ENCODE results near the gene CRELD1. TPM values are rescaled to one million over a fixed set of nuclear protein-coding genes. Genes with fewer than 3 reads are reported as not detected.
"Not testable (repeated sequence)": the region's sequence is repeated elsewhere in the genome, so short reads cannot be mapped to it uniquely, and the experiment has no call there.

CRELD1 gene
- total RNA-seq, 1 donor from 2014 or later, result 4.6 TPM

DNA sequence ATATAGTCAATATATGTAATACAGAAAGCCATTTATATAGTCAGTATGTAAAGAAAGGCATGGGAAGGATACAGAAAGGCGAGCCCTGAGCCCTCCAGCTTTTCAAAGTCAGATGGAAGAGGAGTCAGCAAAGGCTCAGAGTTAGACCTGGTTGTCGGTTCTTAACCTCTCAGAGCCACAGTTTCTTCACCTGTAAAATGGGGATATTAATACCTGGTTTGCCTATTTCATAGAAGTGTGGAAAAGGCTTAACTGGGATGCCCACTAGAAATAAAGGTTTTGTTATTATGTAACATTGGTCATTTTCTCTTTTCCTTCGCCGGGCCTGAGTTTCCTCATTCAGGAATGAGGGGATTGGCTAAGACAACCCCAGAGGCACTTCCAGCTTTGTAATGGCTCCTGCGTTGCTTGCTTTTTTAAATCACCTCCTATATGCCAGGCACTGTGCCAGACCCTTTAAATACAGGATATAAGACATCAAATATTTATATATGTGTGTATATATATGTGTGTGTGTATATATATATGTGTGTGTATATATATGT lies 2.4 kb downstream of the CRELD1 start:
- ATAC-seq, result no peak

DNA sequence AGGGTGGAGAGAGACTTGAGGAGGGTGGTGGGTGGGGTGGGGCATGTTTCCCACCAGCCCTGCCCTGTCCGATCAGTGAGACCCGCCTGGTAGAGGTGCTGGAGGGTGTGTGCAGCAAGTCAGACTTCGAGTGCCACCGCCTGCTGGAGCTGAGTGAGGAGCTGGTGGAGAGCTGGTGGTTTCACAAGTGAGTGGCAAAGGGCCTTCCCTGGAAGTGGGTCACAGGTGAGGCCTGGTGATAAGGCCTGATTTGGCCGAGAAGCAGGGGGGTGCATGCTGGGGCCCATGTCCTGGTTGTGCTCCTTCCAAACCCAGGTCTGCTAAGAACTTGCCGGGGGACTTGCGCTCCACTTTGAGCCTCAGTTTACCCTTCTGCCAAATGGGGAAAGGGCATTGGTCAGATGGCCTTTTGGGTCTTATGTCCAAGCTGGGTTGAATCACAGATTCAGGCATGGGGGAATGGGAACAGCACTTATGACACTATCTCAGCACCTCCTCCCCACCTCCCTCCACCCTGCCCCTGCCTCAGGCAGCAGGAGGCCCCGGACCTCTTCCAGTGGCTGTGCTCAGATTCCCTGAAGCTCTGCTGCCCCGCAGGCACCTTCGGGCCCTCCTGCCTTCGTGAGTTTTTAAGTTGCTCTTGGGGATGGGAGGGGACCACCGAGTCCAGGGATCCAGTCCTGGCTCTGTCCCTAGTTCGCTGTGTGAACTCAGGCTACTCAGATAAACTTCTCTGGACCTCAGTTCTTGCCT lies 4.0 kb downstream of the CRELD1 start:
- no peak for ATAC-seq

DNA sequence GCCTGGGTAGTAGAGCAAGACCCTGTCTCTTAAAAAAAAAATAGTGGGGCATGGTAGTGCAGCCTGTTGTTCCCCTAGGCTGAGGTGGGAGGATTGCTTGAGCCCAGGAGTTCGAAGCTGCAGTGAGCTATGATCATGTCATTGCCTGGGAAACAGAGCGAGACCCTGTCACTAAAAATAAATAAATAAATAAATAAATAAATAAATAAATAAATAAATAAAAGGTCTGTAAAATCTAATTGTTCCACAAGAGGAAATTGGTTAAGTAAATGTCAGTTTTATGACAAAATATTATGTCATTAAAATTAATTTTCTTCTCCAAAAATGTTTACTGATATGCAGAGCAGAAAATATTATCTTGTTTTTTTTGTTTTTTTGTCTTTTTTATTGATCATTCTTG lies 5.3 kb downstream of the CRELD1 start:
- no peak for ATAC-seq

DNA sequence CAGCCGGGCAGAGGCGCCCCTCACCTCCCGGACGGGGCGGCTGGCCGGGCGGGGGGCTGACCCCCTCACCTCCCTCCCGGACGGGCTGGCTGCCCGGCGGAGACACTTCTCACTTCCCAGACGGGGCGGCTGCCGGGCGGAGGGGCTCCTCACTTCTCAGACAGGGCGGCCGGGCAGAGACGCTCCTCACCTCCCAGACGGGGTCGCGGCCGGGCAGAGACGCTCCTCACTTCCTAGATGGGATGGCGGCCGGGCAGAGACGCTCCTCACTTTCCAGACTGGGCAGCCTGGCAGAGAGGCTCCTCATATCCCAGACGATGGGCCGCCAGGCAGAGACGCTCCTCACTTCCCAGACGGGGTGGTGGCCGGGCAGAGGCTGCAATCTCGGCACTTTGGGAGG lies 6.3 kb downstream of the CRELD1 start:
- ATAC-seq, result not testable (repeated sequence)

DNA sequence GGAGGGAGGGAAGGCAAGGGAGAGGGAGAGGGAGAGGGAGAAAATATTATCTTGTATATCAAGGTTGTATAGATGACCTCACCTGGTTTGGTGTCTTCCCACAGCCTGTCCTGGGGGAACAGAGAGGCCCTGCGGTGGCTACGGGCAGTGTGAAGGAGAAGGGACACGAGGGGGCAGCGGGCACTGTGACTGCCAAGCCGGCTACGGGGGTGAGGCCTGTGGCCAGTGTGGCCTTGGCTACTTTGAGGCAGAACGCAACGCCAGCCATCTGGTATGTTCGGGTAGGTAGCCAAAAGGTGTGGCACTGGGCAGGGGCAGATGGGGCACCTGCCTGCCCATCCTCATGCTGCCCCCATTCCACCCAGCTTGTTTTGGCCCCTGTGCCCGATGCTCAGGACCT lies 7.1 kb downstream of the CRELD1 start:
- no peak for ATAC-seq

DNA sequence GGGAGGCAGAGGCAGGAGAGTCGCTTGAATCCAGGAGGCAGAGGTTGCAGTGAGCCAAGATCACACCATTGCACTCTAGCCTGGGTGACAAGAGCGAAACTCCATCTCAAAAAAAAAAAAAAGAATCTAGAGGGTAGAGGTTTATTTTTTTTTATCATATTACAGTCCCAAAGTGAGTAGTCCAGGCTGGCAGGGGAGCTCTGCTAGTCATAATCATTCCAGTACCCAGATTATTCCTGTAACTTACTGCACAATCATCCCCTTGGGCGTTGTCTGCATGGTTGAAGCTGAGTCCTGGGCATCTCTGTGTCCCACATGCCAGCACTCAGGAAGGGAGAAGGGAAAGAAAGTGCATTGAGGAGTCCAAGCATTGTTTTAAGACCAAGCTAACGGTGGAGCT lies 8.5 kb downstream of the CRELD1 start:
- no peak for ATAC-seq

DNA sequence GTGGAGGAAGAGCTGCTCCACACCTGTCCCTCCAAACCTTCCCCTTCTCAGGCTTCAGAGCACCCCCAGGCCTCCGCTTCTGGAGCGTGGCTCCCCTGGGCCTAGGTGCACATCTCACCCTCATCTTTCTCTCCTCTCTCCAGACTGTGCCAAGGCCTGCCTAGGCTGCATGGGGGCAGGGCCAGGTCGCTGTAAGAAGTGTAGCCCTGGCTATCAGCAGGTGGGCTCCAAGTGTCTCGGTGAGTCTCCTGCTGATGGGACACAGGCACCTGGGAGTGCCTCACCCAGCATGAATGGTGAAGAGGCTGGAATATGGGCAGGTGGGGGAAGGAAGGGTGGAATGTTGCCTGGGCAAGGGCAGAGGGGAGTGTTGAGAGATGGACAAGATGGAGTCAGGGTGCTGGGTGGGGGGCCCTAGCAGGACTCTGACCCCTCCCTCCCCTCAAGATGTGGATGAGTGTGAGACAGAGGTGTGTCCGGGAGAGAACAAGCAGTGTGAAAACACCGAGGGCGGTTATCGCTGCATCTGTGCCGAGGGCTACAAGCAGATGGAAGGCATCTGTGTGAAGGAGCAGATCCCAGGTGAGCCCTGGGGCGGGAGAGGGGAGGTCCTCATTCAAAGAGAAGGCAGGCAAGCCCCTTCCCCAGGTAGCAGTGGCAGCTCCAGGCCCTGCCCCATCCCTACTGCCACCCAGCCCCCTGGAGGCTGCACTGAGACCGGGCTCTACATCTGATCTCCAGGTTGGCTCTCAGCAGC lies 9.5 kb downstream of the CRELD1 start:
- no peak for ATAC-seq

DNA sequence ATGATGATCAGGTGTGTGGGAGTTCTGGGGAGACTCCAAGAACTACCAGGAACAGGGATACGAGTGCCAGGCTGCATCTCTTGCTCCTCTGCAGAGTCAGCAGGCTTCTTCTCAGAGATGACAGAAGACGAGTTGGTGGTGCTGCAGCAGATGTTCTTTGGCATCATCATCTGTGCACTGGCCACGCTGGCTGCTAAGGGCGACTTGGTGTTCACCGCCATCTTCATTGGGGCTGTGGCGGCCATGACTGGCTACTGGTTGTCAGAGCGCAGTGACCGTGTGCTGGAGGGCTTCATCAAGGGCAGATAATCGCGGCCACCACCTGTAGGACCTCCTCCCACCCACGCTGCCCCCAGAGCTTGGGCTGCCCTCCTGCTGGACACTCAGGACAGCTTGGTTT lies 10.6 kb downstream of the CRELD1 start:
- ATAC-seq, result no peak

DNA sequence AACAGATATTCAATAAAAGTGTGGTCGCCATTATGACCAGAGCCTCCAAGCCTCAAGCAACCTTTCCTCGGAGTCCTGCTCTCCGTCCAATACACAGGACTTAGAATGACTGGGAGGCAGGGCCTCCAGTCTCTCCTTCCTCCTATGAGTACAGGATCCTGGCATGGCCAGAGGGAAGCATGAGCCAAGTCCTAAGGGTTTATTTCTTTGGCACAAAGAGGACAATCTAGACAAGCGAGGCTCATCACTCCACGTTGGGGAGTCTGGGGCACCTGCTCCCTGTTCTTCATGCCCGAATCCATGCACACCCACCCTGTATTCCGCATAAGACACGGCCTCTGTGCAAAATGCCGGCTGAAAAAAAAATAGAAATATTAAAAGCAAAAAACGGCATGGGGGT lies 11.7 kb downstream of the CRELD1 start:
- no peak for ATAC-seq

DNA sequence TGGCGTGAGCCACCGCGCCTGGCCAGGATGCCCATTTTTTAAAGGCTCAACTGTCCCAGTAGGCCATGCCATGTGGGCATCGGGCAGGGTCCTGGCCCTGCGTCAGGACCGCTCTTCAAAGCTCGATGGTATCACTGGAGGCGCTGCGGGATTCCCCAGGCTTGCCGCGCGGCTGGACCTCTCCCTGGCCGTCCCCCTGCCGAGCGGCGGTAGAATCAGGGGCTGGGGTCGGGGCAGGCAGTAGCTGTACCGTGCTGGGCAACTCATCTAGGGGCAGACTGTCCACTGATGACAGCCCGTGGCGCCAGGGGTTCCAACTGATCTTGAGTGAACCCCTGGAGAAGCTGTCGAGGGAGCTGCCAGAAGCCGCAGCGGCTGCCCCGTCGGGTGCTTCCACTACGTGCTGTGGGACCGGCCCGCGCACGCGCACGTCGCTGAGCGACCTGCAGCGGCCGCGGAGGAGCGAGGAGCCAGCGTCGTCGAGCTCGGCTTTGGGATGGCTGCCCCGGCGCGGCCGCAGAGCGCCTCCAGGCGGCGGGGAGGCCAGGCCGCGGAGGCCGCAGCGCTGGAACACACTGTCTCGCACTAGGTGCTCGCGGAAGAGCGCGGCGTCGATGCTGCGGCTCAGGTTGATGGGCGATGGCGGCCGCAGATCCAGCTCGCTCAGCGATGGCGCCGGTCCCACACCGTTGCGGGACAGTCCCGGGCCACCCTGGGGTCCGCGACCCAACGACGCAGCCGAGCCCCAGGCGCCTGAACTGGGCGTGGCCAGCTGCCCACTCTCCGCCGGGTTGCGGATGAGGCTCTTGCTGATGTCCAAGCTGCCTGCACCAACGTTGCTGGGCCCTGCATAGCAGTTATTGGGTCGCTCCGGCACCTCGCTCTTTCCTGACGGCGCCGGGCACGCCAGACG lies 12.7 kb downstream of the CRELD1 start:
- peak; percentile 87 for ATAC-seq

DNA sequence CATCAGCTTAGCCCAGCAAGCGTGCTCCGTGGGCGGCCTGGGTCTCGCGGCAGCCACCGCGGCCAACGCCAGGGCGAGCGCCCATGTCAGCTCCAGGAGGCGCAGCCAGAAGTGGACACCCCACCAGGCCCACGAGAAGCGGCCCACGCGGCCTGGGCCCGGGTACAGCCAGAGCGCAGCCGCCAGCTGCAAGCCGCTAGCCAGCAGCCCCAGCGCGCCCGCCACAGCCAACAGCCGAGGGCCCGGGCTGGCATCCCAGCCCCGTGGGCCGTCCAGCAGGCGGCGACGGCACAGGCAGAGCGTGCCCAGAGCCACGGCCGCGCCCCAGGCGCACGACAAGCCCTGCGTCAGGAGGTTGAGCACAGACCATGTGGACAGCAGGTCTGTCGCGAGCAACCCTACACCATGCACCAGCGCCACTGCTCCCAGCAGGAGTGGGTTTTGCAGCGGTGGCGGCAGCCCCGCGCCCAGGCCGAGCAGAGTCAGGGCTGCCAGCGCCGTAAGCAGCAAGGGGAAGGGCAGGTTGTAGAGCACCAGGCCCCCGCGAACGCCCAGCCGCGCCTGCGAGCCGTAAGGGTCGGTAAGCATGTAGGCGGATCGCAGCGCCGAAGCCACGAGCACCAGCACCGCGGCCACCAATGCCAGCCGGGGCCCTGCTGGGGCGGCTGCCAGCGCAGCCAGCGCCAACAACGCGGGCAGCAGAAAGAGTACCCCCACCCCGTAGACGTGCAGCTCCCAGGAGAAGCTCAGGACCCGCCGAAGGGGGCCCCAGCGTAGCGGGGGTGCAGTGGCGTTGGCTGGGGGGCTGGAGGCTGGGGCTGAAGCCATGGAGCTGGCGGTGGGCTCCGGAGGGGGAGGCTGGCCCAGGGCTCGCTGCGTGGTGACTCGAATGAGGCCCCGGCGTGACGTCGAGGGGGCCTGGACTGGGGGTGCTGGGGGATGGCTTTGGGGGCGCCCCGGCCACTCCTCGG lies 13.7 kb downstream of the CRELD1 start:
- peak; percentile 91 for ATAC-seq

DNA sequence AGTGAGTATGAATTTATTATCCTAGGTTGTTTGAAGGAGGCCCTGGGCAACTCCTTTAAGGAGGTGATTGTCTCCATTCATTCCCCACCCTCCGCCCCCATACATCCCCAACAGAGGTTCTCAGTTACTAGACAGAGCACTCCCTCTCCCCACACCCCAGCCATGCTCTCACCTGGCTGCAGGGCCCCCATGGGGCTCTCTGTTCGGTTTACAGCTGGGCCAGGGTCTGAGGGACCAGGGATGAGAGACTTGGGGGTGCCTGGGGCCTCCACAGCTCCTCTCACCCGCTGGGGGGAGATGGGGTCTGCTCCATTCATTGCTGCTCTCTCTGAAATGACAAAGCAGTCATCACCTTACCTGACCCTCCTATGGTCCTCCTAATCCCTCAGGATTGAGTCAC lies 15.0 kb downstream of the CRELD1 start:
- ATAC-seq, result no peak

DNA sequence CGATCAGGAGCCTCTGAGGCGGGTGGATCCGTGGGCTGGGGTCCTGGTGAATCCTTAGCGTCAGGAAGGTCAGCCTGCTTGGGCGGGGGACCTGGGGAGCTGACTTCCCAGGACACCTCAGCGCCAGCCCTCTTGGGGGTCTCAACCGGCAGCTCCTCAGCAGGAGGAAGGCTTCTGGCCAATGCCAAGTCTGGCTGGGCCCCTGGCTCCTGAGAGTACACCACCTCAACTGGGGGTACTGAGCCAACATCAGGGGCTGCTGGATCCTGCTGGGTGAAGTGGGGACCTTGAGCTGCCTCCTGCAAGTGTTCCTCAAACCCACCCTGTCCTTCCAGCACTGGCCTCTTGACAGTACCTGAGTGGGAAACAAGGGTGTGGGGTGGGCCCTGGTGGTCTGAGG lies 15.5 kb downstream of the CRELD1 start:
- no peak for ATAC-seq

DNA sequence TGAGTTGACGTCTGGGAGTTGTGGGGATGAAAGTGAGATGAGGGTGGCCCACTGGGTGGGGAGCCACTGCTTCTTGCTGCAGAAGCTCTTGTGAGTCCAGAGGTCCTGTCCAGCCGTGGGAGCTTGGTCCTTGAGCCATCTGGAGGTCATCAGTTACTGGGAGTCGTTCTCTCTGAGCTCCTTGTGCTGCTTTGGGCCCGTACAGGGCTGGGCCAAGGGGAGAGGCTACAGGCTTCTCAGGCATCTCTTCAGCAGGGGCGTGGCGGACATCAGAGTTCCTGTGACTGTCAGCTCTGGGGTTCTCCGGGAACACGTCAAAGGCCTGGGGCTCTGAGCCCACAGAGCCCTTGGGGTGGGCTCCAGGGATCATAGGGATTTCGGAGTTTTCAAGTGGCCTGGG lies 16.0 kb downstream of the CRELD1 start:
- no peak for ATAC-seq

DNA sequence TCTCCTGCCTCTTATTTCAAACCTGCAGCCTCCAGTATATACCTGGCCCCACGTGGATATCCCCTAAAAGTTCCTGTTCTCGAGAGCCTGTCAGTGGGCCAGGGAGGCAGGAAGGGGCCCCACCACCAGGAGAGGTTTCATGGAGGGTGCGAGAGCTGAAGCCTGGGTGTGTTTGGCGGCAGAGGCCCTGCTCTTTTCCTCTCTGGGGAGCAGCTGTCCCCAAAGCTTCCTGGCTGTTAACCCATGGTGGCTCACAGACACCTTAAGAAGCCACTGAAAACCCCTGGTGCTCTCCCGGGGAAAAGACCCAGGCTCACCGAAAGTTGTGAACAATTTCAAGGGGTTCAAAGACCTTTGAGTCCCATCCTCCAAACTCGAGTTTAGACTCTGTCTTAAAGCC lies 17.5 kb downstream of the CRELD1 start:
- ATAC-seq, result no peak

DNA sequence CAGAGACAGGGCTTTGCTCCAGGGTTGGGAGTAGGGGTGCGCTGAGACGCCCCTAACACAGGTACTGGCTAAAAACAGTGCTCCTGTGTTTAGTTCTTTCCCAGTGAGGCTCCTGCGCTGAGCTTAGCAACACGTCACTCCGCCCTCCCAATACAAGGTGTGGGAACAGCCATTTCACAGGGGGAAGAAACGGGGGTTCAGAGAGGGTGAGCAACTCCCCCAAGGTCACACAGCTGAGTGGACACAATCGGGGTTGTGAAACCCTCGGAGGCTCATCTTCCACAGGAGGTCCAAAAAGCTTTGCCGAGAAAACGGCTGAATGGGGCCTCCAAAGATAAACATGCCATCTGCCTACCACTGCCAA lies 17.9 kb downstream of the CRELD1 start:
- no peak for ATAC-seq

DNA sequence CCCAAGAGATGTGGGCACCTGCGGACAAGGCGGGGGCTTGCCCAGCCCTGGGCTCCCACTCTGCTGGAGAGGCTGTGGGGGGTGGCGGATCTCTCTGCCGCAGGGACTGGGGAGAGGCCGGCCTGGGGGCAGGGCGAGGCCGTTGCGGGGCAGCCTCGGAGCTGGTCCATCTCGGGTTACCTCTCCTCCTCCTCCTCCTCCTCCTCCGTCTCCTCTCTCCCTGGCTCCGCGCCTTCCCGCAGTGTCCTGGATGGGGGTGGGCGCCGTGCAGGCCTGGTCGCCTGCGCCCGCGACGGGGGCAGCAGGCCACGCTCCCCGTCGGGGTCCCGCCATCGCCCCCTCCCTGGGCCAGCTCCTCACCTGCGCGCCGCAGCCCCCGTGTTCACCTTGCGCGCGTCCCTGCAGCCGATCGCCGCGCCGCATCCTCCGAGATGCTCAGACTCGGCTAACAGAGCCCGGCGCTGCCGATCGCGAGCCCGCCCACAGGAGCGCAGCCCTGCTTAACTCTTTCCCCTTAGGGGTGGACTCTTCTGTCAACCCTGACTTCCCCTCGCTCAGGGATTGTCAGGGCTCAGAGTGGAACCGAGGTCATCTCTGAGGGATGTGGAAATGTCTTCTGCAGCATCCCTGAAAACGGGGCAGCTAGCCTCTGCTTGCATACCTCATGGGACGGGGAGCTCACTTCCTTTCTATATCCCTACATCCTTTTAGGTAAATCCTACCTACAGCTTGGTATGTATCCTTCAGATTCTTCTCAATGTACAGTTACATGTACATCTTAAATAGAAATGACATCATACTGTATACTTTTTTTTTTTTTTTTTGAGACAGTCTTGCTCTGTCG lies 18.6 kb downstream of the CRELD1 start, which contains the start of gene PRRT3:
Gene PRRT3, minus strand, starts transcription at position 447 of the 844 bp plus-strand sequence. CDS start 2,293 bp downstream, outside the sequence.
- peak; percentile 25 for ATAC-seq

DNA sequence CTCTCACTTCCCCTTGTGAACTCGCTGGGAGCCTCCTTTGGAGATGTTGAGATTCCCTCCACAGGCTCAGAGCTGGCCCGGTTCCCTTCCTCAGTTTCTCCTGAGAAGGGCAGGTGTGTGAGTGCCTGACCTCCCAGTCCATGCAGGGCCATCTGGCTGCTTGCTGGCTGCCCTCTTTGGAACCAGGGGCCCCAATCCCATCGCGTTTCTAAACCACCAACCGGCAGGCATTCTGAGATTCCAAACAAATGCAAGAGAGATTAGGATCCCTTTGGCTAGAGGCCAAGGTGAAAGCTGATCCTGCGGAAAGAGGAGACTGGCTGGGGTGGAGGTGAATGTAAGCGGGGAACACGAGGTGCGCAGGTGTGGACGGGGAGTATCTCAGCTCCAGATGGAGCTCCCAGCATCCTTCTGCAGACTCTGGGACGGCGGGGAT lies 21.5 kb downstream of the CRELD1 start:
- ATAC-seq, result no peak

DNA sequence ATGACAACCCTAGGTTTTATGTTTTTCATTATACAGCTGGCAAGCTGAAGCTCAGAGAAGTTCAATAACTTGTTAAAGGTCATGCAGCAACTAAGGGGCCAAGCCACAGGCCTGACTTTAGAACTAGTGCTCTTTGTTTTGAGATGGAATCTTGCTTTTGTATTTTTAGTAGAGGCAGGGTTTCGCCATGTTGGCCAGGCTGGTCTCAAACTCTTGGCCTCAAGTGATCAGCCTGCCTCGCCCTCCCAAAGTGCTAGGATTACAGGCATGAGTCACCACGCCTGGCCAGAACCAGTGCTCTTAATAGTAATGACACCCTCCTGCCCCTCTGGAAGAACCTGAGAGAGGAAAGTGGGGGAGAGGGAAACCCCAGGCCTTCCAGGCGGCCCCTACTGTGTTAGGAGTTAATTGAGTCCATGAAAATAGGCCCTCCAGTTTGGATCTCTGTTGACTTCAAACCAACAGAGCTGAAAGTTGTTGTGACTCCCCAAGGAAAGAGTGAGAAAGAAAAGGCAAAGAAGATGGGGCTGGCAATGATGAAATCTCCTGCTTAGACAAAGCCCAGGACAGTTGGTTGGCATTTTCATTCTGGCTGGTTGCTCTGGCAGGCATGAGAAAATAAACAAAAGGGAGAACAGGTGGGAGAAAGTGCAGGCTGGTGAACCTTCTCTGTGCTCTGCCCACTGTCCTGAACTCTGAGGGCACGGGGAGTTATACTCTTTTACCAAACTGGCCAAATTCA lies 22.1 kb downstream of the CRELD1 start:
- ATAC-seq, result no peak

DNA sequence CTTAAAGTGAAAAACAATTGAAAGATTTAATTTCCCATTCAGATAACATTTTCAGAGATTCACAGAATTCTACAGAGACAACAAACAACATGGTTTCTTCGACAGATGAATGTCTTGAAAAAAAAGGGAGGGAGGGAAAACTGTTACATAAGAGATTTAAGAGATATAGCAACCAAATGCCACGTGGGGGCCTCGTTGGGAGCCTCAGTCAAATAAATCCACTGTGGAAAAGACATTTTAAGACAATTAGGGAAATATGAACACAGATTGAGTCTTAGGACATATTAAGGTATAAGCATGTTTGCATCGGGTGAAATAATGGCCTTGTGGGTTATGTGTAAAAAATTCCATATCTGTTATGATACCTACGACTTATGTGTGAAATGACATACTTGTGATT lies 23.6 kb downstream of the CRELD1 start:
- ATAC-seq, result no peak
